MG63 (cell line): ENCODE results near the gene TBC1D12. TPM values are rescaled to one million over a fixed set of nuclear protein-coding genes. Genes with fewer than 3 reads are reported as not detected.
"Not testable (repeated sequence)": the region's sequence is repeated elsewhere in the genome, so short reads cannot be mapped to it uniquely, and the experiment has no call there.

Experiments
- DNase-seq: peaks from one replicate; pipeline ENCODE4 v3.0.0-alpha.2; 2020
- H3K27me3 ChIP-seq: fragments of 250-450 bp; sonication (Bioruptor Pico); 2 replicates; pipeline ENCODE4 v1.5.1; 2020; ENCODE audit warnings: mild to moderate bottlenecking, moderate library complexity
- H3K36me3 ChIP-seq: fragments of 250-450 bp; sonication (Bioruptor Pico); 2 replicates; pipeline ENCODE4 v1.5.1; 2020; ENCODE audit warnings: mild to moderate bottlenecking, moderate library complexity
- H3K4me3 ChIP-seq: fragments of 250-450 bp; sonication (Bioruptor Pico); 2 replicates; pipeline ENCODE4 v1.5.1; 2020; ENCODE audit warnings: mild to moderate bottlenecking, moderate library complexity
- H3K9me3 ChIP-seq: fragments of 250-450 bp; sonication (Bioruptor Pico); 2 replicates; pipeline ENCODE4 v1.5.1; 2020; ENCODE audit warnings: mild to moderate bottlenecking, moderate library complexity
- total RNA-seq: library from RNA; depleted of rRNA; stranded (reverse); fragments of >200 nt; shearing (Covaris generic); gene quantifications from 2 replicates; pipeline ENCODE4 v1.2.3, GENCODE V29; 2014; ENCODE audit warnings: low replicate concordance; rRNA removed

TBC1D12 gene
- total RNA-seq, 1 experiment from 2014 or later, result 7.2 TPM

- Histone ChIP-seq H3K27me3 (no peaks in the 10 kb centered on the region), H3K4me3 (peak overlapping the region; percentile 85), H3K9me3 (no peaks in the 10 kb centered on the region), H3K36me3 (peaks cover 19% of the 10 kb centered on the region)
- DNase-seq, result no peak
Observed at GRCh38 chr10:94546049-94546900, 143.9 kb downstream of the TBC1D12 start.

GRCh38 chr10:94546901-94547185 is 144.5 kb downstream of the TBC1D12 start:
- DNase-seq, result no peak
- H3K36me3 ChIP-seq, result peaks cover 19% of the 10 kb centered on the region
- H3K9me3 ChIP-seq, result no peaks in the 10 kb centered on the region
- H3K4me3 ChIP-seq, result peak overlapping the region; percentile 85
- H3K27me3 ChIP-seq, result no peaks in the 10 kb centered on the region

GRCh38 chr10:94549221-94549620 is 146.9 kb downstream of the TBC1D12 start:
- Histone ChIP-seq H3K9me3 (no peaks in the 10 kb centered on the region), H3K36me3 (peaks cover 30% of the 10 kb centered on the region), H3K27me3 (no peaks in the 10 kb centered on the region), H3K4me3 (no peak overlapping the region)
- DNase-seq, result no peak

- not testable (repeated sequence) for DNase-seq, H3K9me3 ChIP-seq, H3K4me3 ChIP-seq, H3K27me3 ChIP-seq
- H3K36me3 ChIP-seq, result peaks cover 41% of the 10 kb centered on the region
Observed at GRCh38 chr10:94567714-94568307, 165.5 kb downstream of the TBC1D12 start.

- H3K9me3 ChIP-seq, result no peaks in the 10 kb centered on the region
- DNase-seq, result no peak
- H3K4me3 ChIP-seq, result no peak overlapping the region
- peaks cover 35% of the 10 kb centered on the region for H3K36me3 ChIP-seq
- H3K27me3 ChIP-seq, result no peaks in the 10 kb centered on the region
Observed at GRCh38 chr10:94571081-94571480, 168.7 kb downstream of the TBC1D12 start.

- no peak for DNase-seq
- no peaks in the 10 kb centered on the region for H3K9me3 ChIP-seq
- H3K27me3 ChIP-seq, result no peaks in the 10 kb centered on the region
- H3K36me3 ChIP-seq, result peaks cover 35% of the 10 kb centered on the region
- no peak overlapping the region for H3K4me3 ChIP-seq
Observed at GRCh38 chr10:94571528-94571927, 169.2 kb downstream of the TBC1D12 start.

GRCh38 chr10:94578790-94579189 is 176.4 kb downstream of the TBC1D12 start:
- peaks cover 37% of the 10 kb centered on the region for H3K36me3 ChIP-seq
- no peak overlapping the region for H3K4me3 ChIP-seq
- DNase-seq, result no peak
- no peaks in the 10 kb centered on the region for H3K27me3 ChIP-seq
- H3K9me3 ChIP-seq, result no peaks in the 10 kb centered on the region

- Histone ChIP-seq H3K27me3 (no peaks in the 10 kb centered on the region), H3K36me3 (peaks cover 37% of the 10 kb centered on the region), H3K4me3 (no peak overlapping the region), H3K9me3 (no peaks in the 10 kb centered on the region)
- no peak for DNase-seq
Observed at GRCh38 chr10:94583124-94583523, 180.8 kb downstream of the TBC1D12 start.

Other genes starting within 250 kb of the TBC1D12 start
- 43.1 and 56.0 TPM in 2 replicates for gene NOC3L, start 39.6 kb upstream of the TBC1D12 start, total RNA-seq
- 36.9 and 39.1 TPM in 2 replicates for gene HELLS, start 143.2 kb downstream of the TBC1D12 start, total RNA-seq